Kidney glomerular epithelial cell (primary cell): ENCODE measurements around the gene BSPRY.
"Not testable (repeated sequence)": the region's sequence is repeated elsewhere in the genome, so short reads cannot be mapped to it uniquely, and the experiment has no call there.

Experiments used
- DNase-seq: peaks from one replicate; lab custom pipeline; 2025; lab: John Stamatoyannopoulos, UW

Gene BSPRY

GRCh38 chr9:113395000-113395861, 45.9 kb downstream of the BSPRY start:
- no peak for DNase-seq

GRCh38 chr9:113397203-113397631, 47.9 kb downstream of the BSPRY start:
- no peak for DNase-seq

- no peak for DNase-seq
These were observed 49.5 kb downstream of the BSPRY start for GRCh38 chr9:113398796-113399195.

GRCh38 chr9:113399646-113400200, 50.4 kb downstream of the BSPRY start:
- DNase-seq = no peak

- peak; percentile 97 for DNase-seq
These were observed 51.9 kb downstream of the BSPRY start, which contains the start of gene ALAD for GRCh38 chr9:113401027-113401792. ALAD (minus strand) TSS chr9:113401284; CDS start chr9:113393559, 7,725 bp downstream.

- no peak for DNase-seq
These were observed 54.3 kb downstream of the BSPRY start for GRCh38 chr9:113403646-113404045.

GRCh38 chr9:113406353-113406752, 57.0 kb downstream of the BSPRY start:
- not testable (repeated sequence) for DNase-seq

GRCh38 chr9:113406873-113407511, 57.7 kb downstream of the BSPRY start:
- DNase-seq = peak; percentile 66

- no peak for DNase-seq
These were observed 60.1 kb downstream of the BSPRY start for GRCh38 chr9:113409481-113409880.

- no peak for DNase-seq
These were observed 60.5 kb downstream of the BSPRY start for GRCh38 chr9:113409883-113410206.

GRCh38 chr9:113410207-113410864, 61.0 kb downstream of the BSPRY start, which contains the start of the genes C9orf43 and POLE3:
C9orf43 (plus strand) TSS chr9:113410747; CDS start chr9:113413494, 2,747 bp downstream.
POLE3 (minus strand) TSS chr9:113410675; CDS start chr9:113410293, 382 bp downstream.
- DNase-seq = peak; percentile 90

- no peak for DNase-seq
These were observed 66.9 kb downstream of the BSPRY start for GRCh38 chr9:113416149-113416721.

GRCh38 chr9:113417370-113417769, 68.0 kb downstream of the BSPRY start:
- DNase-seq = no peak
